Measurements from ENCODE around the gene ABI3BP. TPM values are rescaled to one million over a fixed set of nuclear protein-coding genes. Genes with fewer than 3 reads are reported as not detected.

Gene ABI3BP
- total RNA-seq, 1 experiment from 2014 or later, result 0.74 TPM

DNA sequence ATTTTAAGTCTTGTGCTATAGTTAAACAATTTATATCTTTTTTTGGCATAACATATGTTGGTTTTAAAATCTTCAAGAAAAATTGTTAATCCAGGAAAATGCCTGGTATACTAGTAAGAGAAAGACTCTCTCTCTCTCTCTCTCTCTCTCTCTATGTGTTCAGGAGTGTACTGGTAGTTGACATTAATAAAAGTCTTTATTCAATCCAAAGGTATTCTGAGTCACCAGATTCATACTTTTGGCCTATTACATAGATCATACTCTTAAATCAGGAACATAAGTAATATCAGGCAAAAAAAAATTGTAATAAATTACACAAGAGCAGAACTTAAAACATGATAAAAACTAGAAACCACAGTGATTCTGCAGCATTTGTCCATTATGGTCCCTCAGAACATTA lies 213.7 kb downstream of the ABI3BP start:
- ATAC-seq (no peak), DNase-seq (ENCODE audit: low spot score) (no peak)
- Mint-ChIP-seq H3K4me1 (peaks cover 4% of the 10 kb centered on the region; the same call in 1 of the 2 replicates), H3K4me3 (no peak overlapping the region), H3K27ac (no peak overlapping the region), H3K36me3 (0 out of 2 replicates have a peak, but pooled peaks cover under 1% of the 10 kb centered on the region), H3K27me3 (ENCODE audit: low read depth) (no peaks in the 10 kb centered on the region; the same call in 1 of the 2 replicates), H3K9me3 (peaks cover 3% of the 10 kb centered on the region)
- CTCF ChIA-PET, result no interaction called here
- no peak for TF ChIP-seq TP53 (CRISPR knock-in tag; IDR thresholded peaks at IDR 0.05)
- no peak for TF ChIP-seq ZNF281 (CRISPR knock-in tag; IDR thresholded peaks at IDR 0.05)
- no peak for TF ChIP-seq NFYB (CRISPR knock-in tag; conservative IDR thresholded peaks at IDR 0.05; ENCODE audit: low read depth)
- no peak for TF ChIP-seq ZBTB21 (CRISPR knock-in tag; IDR thresholded peaks at IDR 0.05; ENCODE audit: borderline replicate concordance)
- TF ChIP-seq, protein P1, sequence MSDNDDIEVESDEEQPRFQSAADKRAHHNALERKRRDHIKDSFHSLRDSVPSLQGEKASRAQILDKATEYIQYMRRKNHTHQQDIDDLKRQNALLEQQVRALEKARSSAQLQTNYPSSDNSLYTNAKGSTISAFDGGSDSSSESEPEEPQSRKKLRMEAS (CRISPR knock-in tag; IDR thresholded peaks at IDR 0.05), result no peak
- no peak for TF ChIP-seq GTF2I (CRISPR knock-in tag; conservative IDR thresholded peaks at IDR 0.05)
- no peak for TF ChIP-seq E2F4 (CRISPR knock-in tag; IDR thresholded peaks at IDR 0.05; ENCODE audit: borderline replicate concordance, low read depth)
- TF ChIP-seq, protein P2, sequence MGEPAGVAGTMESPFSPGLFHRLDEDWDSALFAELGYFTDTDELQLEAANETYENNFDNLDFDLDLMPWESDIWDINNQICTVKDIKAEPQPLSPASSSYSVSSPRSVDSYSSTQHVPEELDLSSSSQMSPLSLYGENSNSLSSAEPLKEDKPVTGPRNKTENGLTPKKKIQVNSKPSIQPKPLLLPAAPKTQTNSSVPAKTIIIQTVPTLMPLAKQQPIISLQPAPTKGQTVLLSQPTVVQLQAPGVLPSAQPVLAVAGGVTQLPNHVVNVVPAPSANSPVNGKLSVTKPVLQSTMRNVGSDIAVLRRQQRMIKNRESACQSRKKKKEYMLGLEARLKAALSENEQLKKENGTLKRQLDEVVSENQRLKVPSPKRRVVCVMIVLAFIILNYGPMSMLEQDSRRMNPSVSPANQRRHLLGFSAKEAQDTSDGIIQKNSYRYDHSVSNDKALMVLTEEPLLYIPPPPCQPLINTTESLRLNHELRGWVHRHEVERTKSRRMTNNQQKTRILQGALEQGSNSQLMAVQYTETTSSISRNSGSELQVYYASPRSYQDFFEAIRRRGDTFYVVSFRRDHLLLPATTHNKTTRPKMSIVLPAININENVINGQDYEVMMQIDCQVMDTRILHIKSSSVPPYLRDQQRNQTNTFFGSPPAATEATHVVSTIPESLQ (CRISPR knock-in tag; IDR thresholded peaks at IDR 0.05), result no peak
- TF ChIP-seq HMGA2 (CRISPR knock-in tag; IDR thresholded peaks at IDR 0.05), result no peak
- TF ChIP-seq, protein P3, sequence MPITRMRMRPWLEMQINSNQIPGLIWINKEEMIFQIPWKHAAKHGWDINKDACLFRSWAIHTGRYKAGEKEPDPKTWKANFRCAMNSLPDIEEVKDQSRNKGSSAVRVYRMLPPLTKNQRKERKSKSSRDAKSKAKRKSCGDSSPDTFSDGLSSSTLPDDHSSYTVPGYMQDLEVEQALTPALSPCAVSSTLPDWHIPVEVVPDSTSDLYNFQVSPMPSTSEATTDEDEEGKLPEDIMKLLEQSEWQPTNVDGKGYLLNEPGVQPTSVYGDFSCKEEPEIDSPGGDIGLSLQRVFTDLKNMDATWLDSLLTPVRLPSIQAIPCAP (CRISPR knock-in tag; IDR thresholded peaks at IDR 0.05), result no peak
- TF ChIP-seq, protein P4, sequence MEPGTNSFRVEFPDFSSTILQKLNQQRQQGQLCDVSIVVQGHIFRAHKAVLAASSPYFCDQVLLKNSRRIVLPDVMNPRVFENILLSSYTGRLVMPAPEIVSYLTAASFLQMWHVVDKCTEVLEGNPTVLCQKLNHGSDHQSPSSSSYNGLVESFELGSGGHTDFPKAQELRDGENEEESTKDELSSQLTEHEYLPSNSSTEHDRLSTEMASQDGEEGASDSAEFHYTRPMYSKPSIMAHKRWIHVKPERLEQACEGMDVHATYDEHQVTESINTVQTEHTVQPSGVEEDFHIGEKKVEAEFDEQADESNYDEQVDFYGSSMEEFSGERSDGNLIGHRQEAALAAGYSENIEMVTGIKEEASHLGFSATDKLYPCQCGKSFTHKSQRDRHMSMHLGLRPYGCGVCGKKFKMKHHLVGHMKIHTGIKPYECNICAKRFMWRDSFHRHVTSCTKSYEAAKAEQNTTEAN (CRISPR knock-in tag; IDR thresholded peaks at IDR 0.05), result no peak
- TF ChIP-seq, protein P5, sequence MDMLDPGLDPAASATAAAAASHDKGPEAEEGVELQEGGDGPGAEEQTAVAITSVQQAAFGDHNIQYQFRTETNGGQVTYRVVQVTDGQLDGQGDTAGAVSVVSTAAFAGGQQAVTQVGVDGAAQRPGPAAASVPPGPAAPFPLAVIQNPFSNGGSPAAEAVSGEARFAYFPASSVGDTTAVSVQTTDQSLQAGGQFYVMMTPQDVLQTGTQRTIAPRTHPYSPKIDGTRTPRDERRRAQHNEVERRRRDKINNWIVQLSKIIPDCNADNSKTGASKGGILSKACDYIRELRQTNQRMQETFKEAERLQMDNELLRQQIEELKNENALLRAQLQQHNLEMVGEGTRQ (CRISPR knock-in tag; IDR thresholded peaks at IDR 0.05), result no peak
- no peak for TF ChIP-seq NFE2L1 (CRISPR knock-in tag; IDR thresholded peaks at IDR 0.05)
- no peak for TF ChIP-seq FOXP1 (CRISPR knock-in tag; IDR thresholded peaks at IDR 0.05; ENCODE audit: borderline replicate concordance)
- no peak for TF ChIP-seq TCF7 (CRISPR knock-in tag; IDR thresholded peaks at IDR 0.05; ENCODE audit: low read depth)
- no peak for TF ChIP-seq ZNF671 (CRISPR knock-in tag; IDR thresholded peaks at IDR 0.05)
- TF ChIP-seq, protein P6, sequence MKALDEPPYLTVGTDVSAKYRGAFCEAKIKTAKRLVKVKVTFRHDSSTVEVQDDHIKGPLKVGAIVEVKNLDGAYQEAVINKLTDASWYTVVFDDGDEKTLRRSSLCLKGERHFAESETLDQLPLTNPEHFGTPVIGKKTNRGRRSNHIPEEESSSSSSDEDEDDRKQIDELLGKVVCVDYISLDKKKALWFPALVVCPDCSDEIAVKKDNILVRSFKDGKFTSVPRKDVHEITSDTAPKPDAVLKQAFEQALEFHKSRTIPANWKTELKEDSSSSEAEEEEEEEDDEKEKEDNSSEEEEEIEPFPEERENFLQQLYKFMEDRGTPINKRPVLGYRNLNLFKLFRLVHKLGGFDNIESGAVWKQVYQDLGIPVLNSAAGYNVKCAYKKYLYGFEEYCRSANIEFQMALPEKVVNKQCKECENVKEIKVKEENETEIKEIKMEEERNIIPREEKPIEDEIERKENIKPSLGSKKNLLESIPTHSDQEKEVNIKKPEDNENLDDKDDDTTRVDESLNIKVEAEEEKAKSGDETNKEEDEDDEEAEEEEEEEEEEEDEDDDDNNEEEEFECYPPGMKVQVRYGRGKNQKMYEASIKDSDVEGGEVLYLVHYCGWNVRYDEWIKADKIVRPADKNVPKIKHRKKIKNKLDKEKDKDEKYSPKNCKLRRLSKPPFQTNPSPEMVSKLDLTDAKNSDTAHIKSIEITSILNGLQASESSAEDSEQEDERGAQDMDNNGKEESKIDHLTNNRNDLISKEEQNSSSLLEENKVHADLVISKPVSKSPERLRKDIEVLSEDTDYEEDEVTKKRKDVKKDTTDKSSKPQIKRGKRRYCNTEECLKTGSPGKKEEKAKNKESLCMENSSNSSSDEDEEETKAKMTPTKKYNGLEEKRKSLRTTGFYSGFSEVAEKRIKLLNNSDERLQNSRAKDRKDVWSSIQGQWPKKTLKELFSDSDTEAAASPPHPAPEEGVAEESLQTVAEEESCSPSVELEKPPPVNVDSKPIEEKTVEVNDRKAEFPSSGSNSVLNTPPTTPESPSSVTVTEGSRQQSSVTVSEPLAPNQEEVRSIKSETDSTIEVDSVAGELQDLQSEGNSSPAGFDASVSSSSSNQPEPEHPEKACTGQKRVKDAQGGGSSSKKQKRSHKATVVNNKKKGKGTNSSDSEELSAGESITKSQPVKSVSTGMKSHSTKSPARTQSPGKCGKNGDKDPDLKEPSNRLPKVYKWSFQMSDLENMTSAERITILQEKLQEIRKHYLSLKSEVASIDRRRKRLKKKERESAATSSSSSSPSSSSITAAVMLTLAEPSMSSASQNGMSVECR (CRISPR knock-in tag; IDR thresholded peaks at IDR 0.05; ENCODE audit: borderline replicate concordance), result no peak
- TF ChIP-seq, protein P7, sequence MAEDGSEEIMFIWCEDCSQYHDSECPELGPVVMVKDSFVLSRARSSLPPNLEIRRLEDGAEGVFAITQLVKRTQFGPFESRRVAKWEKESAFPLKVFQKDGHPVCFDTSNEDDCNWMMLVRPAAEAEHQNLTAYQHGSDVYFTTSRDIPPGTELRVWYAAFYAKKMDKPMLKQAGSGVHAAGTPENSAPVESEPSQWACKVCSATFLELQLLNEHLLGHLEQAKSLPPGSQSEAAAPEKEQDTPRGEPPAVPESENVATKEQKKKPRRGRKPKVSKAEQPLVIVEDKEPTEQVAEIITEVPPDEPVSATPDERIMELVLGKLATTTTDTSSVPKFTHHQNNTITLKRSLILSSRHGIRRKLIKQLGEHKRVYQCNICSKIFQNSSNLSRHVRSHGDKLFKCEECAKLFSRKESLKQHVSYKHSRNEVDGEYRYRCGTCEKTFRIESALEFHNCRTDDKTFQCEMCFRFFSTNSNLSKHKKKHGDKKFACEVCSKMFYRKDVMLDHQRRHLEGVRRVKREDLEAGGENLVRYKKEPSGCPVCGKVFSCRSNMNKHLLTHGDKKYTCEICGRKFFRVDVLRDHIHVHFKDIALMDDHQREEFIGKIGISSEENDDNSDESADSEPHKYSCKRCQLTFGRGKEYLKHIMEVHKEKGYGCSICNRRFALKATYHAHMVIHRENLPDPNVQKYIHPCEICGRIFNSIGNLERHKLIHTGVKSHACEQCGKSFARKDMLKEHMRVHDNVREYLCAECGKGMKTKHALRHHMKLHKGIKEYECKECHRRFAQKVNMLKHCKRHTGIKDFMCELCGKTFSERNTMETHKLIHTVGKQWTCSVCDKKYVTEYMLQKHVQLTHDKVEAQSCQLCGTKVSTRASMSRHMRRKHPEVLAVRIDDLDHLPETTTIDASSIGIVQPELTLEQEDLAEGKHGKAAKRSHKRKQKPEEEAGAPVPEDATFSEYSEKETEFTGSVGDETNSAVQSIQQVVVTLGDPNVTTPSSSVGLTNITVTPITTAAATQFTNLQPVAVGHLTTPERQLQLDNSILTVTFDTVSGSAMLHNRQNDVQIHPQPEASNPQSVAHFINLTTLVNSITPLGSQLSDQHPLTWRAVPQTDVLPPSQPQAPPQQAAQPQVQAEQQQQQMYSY (CRISPR knock-in tag; IDR thresholded peaks at IDR 0.05), result no peak
- POLR2A ChIA-PET, result no interaction called here
